Erythroblast (primary cell): ENCODE results near the gene RAB34.
"Not testable (repeated sequence)": the region's sequence is repeated elsewhere in the genome, so short reads cannot be mapped to it uniquely, and the experiment has no call there.

Source experiments
- DNase-seq, 2 experiments: peaks; one replicate each; lab custom pipeline; 2025; lab: John Stamatoyannopoulos, UW
- GATA1 ChIP-seq: IDR thresholded peaks from 2 replicates; pipeline ENCODE4 v1.6.1; 2011; ENCODE audit warnings: low read depth, mild to moderate bottlenecking, control low read depth, low read length, moderate library complexity
- POLR2A ChIP-seq: IDR thresholded peaks from 2 replicates; pipeline ENCODE4 v1.6.1; 2011; ENCODE audit warnings: mild to moderate bottlenecking, low read length

Gene RAB34

DNA sequence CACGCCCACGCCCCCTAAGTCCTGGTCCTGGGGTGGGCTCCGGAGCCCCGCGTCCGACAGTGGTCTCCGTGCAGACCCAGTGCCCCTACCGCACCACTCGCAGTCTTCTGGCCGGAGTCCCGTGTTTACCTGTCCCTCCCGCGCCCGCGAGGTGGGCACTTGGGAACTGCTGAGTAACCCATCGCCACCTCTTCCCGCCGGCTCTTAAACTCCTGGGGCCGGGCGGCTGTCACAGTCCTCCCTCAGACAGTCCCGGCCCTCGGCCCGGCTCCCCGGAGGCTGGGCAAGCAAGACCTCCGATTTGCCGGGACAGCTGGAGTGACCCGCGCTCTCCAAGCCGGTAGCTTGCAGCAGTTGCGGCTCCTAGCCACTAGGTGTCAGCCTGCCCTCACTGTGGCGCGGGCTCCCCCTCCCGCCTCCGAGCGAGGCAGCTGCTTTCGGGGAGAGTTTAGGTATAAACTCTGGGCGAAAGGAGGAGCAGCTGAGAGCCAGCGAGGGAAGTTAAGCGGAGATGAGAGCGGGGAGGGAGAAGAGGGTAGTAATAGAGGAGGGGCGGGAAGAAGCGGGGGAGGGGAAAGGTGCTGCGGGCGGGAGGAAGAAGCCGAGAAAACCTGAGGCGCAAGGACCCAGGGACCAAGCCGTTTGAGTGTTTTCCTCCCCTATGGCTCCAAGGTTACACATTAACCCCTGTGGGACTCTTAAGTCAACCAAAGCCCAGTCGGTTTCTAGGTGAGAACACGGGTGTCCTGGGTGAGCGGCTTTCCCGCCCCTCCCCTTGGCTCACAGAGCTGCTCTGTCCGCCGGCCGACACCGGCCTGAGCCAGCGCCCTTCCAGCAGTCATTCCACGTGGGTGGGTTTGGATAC lies 9.2 kb upstream of the RAB34 start:
- TF ChIP-seq POLR2A (no peak), GATA1 (no peak)
- DNase-seq = peak; percentile 91 to 95

DNA sequence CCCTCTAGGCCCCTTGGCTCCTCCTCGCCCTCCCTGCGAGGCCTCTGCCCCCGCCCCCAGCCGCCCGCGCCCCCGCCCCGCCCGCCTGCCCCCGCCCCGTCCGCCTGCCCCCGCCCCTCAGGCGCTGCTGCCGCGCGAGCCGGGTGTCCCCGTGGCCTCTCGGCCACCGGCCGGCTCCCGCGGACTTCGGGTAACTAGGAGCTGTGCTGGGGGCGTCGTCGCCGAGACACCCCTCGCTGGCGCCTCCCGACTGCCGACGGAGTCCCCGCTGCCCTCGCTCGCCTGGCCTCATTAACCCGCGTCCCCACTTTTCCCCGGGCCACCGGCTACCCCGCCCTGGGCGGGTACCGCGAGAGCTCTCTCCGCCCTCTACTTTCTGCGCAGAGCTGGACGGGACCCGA lies 8.6 kb upstream of the RAB34 start, which contains the start of gene TLCD1:
TLCD1 (minus strand) TSS at position 8 of the 401 bp plus-strand sequence. CDS start 136 bp downstream, outside the sequence.
- no peak for TF ChIP-seq GATA1
- no peak for TF ChIP-seq POLR2A
- DNase-seq = peak; percentile 84 to 87

DNA sequence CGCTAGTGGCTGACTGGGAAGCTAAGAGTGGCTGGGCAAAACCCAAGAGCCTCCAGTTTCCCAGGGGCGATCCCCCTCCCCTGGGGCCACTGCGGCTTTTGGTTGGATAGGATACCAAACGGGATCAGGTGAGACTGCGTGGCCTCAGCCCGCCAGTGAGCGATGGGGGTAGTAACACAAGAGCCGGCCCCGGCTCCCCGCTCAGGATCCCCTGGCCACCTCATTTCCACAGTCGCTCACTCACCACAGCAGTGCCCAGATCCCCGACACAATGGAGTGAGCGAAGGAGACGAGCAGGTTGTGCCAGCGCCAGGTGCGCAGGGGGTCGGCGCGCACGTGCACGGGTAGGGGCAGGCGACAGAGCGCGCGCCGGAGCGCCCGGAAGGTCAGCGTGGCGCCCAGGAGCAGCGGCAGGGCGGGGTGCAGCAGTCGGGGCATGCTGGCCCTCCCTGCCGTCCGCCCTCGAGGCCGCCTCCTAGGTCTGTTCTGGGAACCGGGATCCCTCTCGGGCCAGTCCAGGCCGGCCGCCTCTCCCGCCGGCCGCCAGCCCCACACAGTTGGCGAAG lies 8.1 kb upstream of the RAB34 start:
- TF ChIP-seq GATA1 (no peak), POLR2A (peak; percentile 44)
- no peak for DNase-seq

DNA sequence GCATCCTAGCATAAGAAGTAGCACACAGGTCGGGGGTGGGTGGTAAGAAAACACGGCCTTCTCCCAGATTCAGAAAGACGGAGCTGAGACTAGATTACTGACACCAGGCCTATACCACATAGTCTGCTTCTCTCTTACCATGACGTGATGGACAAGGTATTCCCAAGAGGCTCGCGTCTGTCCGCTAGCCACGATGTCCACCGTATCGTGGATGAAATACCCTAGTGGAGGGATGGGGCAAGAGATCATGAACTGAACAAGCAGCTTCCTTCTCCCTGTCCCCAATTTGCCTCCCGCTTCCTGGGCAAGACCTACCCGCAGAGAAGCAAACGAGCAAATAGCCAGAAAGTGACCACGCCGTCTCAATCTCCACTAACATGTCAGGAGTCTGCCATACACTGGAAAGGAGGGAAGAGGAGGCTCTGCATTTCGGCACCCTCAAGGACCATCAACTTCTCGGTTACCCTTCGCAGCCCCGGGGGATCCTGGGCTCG lies 7.5 kb upstream of the RAB34 start:
- DNase-seq = peak; percentile 63 to 68
- TF ChIP-seq POLR2A (peak; percentile 67), GATA1 (no peak)

DNA sequence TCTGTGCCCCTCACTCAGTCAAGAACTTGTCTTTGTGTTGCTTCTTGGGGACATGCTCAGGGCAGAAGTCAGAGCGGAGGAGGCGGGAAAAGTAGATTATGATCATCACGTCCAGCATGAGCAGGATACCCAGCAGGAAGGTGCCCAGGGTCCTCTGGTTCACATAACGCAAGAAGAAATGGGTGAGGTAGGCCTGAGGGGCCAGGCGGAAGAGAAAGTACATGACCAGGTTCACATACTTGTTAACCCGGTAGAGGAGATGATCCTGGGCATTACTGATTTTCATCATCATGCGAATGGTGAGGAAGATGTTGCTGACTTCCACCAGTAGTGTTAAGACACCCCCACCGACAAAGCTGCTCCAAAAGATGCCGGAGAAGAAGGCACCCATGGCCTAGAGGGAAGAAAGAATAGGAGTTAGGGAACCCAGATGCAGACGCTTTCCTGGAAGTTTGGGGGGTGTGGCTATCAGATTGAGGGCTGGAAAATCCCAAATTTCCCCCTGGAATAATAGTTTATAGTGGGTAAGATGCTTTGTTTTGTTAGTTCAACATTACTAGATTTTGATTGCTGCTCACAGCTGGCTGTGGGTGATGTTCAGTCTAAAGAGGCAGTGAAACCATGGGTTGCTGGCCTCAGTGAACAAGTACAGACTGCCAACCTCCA lies 7.0 kb upstream of the RAB34 start:
- DNase-seq = peak in 1 of 2 experiments; percentile 42
- TF ChIP-seq GATA1 = no peak
- no peak for TF ChIP-seq POLR2A

DNA sequence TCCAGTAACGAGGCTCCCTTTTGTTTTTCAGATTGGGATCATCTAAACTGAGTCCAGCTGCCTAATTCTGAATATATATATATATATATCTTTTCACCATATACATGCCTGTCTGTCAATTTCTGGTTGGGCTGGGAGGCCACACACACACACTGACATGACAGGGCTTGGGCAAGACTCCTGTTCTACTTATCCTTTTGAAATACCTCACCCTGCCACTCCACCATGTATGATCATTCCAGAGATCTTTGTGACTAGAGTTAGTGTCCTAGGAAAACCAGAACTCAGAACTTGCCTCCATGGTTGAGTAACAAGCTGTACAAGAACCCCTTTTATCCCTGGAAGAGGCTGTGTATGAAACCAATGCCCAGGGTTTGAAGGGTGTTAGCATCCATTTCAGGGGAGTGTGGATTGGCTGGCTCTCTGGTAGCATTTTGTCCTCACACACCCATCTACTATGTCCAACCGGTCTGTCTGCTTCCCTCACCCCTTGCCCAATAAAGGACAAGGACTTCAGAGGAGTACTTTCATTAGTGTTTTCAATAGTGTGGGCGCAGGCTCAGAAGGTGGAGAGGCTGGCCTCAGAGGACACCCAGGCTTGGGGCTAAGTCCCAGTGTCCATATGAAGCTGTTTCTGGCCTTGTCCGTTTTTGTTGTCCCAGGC lies 6.3 kb upstream of the RAB34 start:
- DNase-seq = not testable (repeated sequence)

DNA sequence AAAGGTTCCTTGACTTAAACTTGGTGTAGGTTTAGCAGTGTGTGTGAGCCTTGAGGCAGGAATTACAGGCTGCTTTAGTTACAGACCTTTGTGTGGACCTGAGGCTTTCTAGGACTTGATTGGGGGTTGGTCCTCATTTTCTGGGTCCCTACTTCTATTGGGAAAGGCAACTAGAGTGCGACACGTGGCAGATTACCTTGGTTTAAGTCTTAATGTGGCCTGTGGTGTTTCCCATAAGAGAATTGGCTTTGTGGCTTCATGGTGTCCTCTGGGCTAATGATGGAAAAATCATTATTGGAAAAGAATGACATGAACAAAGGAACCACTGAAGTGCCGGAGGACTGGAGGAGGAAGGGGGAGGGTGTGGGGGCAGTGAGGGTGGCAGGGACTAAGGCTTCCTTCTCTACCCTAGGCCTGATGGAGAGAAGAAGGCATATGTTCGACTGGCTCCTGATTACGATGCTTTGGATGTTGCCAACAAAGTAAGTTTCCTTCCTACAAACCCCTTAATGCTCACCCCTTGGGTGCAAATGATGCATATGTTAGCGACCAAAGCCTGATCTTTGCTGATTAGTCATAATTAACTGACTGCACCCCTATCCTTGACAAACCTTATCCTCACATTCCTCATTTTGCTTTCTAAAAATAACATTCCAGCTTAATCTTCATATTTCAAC lies 5.6 kb upstream of the RAB34 start:
- TF ChIP-seq POLR2A (no peak), GATA1 (no peak)
- DNase-seq = no peak

DNA sequence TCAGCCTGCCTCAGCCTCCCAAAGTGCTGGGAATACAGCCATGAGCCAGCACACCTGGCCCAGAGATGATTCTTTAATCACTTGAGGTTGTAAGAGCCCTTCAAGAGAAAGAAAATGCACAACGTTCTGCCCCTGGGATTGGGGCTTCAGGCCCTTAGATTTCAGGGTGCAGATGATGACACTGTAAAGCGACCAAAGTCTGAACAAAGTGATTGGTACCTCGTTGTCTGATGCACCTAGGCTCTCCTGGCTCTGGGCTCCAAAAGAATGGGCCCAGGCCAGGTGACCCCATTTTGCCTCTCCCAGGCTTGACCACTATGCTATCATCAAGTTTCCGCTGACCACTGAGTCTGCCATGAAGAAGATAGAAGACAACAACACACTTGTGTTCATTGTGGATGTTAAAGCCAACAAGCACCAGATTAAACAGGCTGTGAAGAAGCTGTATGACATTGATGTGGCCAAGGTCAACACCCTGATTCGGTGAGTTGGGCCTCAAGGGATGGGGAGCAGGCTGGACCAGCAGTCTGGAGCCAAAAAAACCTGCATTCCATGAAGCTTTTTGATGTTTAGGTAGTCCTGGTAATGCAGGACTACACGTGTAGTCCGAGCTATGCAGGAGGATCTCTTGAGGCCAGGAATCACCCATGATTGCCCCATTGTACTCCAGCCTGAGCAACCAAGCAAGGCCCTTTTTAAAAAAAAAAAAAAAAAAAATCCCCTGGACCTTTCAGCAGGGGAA lies 4.9 kb upstream of the RAB34 start:
- TF ChIP-seq GATA1 (no peak), POLR2A (no peak)

DNA sequence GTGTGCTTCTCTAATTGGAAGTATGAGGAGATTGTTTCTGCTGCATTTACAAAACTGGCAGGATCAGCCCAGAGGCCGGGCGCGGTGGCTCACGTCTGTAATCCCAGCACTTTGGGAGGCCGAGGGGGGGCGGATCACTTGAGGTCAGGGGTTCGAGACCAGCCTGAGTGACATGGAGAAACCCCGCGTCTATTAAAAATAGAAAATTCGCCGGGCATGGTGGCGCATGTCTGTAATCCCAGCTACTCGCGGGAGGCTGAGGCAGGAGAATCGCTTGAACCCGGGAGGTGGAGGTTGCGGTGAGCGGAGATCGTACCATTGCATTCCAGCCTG lies 3.3 kb upstream of the RAB34 start:
- not testable (repeated sequence) for DNase-seq

More for the DNA sequence above, 4.9 kb upstream of the RAB34 start:
- DNase-seq = no peak

DNA sequence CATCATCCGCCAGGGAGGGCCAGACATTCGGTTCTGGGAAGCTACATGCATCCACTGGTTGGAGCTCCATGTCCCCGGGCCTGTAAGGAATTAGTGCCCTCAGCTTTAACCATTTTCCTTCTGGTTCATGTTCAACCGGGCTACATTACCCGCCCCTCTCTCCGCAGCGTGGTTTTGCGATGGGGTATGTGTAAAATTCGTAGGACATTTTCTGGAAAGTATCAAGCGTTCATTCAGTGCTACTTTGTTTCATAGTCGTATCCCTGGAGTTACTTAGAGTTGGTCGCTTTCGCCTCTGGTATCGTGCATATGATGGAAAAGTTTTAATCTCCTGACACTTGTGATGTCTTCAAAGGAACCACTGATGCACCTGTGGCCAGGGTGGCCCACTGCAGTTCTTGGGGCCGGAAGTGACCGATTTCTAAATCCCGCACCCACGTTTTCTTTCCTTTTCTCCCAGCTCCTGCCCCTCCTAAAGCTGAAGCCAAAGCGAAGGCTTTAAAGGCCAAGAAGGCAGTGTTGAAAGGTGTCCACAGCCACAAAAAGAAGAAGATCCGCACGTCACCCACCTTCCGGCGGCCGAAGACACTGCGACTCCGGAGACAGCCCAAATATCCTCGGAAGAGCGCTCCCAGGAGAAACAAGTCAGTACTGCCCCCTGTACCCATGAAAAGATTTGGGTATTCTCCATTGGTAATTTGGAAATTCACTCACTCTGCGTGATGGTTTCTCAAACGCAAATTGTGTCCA lies 2.8 kb upstream of the RAB34 start:
- peak; percentile 53 to 65 for DNase-seq
- TF ChIP-seq GATA1 (no peak), POLR2A (peak; percentile 70)

DNA sequence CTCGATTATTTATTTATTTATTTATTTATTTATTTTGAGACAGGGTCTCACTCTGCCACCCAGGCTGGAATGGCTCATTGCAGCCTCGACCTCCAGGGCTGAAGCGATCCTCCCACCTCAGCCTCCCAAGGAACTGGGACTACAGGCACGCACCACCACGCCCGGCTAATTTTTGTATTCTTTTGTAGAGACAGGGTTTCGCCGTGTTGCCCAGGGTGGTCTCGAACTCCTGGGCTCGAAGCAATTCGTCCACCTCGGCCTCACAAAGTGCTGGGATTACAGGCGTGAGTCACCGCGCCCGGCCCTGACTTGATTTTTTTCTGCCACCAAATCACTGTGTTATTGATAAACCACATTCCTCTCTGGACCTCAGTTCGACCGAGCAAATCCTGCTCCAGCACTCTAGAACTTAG lies 1.4 kb upstream of the RAB34 start:
- no peak for TF ChIP-seq GATA1
- peak in 1 of 2 experiments; percentile 63 for DNase-seq
